Chondrocyte (in vitro differentiated cells): ENCODE data around the gene TMEM130. TPM values are rescaled to one million over a fixed set of nuclear protein-coding genes. Genes with fewer than 3 reads are reported as not detected.
A peak's percentile ranks its signal among the peaks of the same experiment; 100 is the strongest.

Experiments
- DNase-seq: peaks from one replicate; pipeline ENCODE4 v3.0.0; 2021; ENCODE audit warnings: mixed read lengths, low spot score
- H3K27ac Mint-ChIP-seq: one replicate; pipeline ENCODE4 v1.8.0; 2021; ENCODE audit warnings: mild to moderate bottlenecking, moderate library complexity, mixed read lengths; ENCODE audit not compliant: unreplicated experiment
- H3K27me3 Mint-ChIP-seq: 2 replicates; pipeline ENCODE4 v1.8.0; 2021; ENCODE audit warnings: low read depth, mixed read lengths
- H3K36me3 Mint-ChIP-seq: 2 replicates; pipeline ENCODE4 v1.8.0; 2021; ENCODE audit warnings: low read depth, mixed read lengths
- H3K4me1 Mint-ChIP-seq: 2 replicates; pipeline ENCODE4 v1.8.0; 2021; ENCODE audit warnings: low read depth, mild to moderate bottlenecking, mixed read lengths
- H3K4me3 Mint-ChIP-seq: one replicate; pipeline ENCODE4 v1.8.0; 2021; ENCODE audit warnings: mild to moderate bottlenecking, moderate library complexity, mixed read lengths; ENCODE audit not compliant: unreplicated experiment
- H3K9me3 Mint-ChIP-seq: 2 replicates; pipeline ENCODE4 v1.8.0; 2021; ENCODE audit warnings: low read depth, mixed read lengths
- CTCF ChIP-seq: fragments of 200-600 bp; sonication (generic); IDR thresholded peaks from 2 replicates; pipeline ENCODE4 v1.5.0; 2021; ENCODE audit warnings: antibody characterized with exemption, mild to moderate bottlenecking, moderate library complexity
- total RNA-seq: library from RNA; stranded (reverse); gene quantifications from 3 replicates; pipeline ENCODE4 v1.2.1, GENCODE V29; 2021

The TMEM130 gene
- total RNA-seq, 1 donor from 2014 or later = 19.7 TPM

DNA sequence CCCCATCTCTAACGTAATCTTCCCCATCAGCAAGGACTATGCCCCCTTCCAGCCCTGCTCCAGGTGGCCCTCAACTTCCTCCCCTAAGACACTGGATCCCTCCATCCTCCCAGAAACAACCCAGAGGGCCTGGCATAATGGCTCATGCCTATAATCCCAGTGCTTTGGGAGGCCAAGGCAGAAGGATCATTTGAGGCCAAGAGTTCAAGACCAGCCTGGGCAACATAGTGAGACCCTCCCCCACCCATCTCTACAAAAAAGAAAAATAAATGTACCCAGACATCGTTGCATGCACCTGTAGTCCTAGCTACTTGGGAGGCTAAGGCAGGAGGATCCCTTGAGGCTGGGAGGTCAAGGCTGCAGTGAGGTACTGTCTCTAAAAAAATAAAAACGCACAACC is 42.6 kb downstream of the TMEM130 start:
- peaks cover 5% of the 10 kb centered on the region for H3K27me3 Mint-ChIP-seq
- H3K9me3 Mint-ChIP-seq = no peaks in the 10 kb centered on the region
- H3K4me1 Mint-ChIP-seq = peaks cover 9% of the 10 kb centered on the region
- H3K36me3 Mint-ChIP-seq = no peaks in the 10 kb centered on the region
- TF ChIP-seq CTCF = no peak
- DNase-seq = no peak
- H3K4me3 Mint-ChIP-seq = no peak overlapping the region
- no peak overlapping the region for H3K27ac Mint-ChIP-seq

DNA sequence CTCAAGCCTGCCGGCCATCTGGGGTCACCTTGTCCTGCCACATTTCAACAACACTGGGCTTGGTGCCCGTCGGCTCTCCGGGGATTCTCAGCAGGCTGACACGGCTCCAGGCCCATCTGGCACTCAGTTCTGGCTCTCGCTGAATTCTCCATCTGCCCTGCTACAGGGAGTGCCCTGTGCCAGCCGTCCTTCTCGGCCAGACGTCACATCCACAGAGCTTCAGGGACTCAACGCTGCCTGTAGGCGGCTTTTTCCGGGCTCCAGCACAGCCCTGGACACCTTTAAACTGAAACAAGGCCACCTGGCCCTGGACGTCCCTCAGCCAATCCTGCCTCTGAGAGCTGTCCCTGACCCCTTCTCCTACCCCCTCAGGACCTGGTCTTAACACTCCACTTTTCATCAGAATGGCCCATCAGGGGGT is 43.0 kb downstream of the TMEM130 start:
- H3K9me3 Mint-ChIP-seq = no peaks in the 10 kb centered on the region
- no peak overlapping the region for H3K27ac Mint-ChIP-seq
- peaks cover 5% of the 10 kb centered on the region for H3K27me3 Mint-ChIP-seq
- H3K4me1 Mint-ChIP-seq = peaks cover 10% of the 10 kb centered on the region
- H3K4me3 Mint-ChIP-seq = no peak overlapping the region
- no peaks in the 10 kb centered on the region for H3K36me3 Mint-ChIP-seq
- TF ChIP-seq CTCF = peak; percentile 24
- DNase-seq = no peak

DNA sequence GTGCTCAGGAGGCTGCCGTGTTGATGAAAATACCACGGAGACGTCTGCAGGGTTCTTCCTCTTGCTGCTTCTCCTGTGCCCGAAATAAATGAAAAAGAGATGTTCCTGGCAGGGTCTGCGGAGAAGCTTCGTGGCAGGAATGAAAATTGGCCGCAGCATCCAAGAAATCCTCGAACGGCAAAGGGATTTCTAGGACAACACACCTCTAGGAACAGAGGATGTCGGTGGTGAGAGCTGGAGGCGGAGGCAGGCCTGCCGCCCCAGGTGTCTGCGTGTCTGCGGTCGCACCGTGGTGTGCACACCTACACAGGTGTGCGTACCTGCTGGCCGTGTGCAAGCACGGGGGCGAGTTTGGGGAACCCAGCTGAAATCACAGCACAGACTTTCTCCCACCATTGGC is 43.4 kb downstream of the TMEM130 start:
- no peak for TF ChIP-seq CTCF
- no peaks in the 10 kb centered on the region for H3K9me3 Mint-ChIP-seq
- H3K4me3 Mint-ChIP-seq = no peak overlapping the region
- DNase-seq = no peak
- no peak overlapping the region for H3K27ac Mint-ChIP-seq
- no peaks in the 10 kb centered on the region for H3K36me3 Mint-ChIP-seq
- peaks cover 5% of the 10 kb centered on the region for H3K27me3 Mint-ChIP-seq
- H3K4me1 Mint-ChIP-seq = peaks cover 10% of the 10 kb centered on the region

DNA sequence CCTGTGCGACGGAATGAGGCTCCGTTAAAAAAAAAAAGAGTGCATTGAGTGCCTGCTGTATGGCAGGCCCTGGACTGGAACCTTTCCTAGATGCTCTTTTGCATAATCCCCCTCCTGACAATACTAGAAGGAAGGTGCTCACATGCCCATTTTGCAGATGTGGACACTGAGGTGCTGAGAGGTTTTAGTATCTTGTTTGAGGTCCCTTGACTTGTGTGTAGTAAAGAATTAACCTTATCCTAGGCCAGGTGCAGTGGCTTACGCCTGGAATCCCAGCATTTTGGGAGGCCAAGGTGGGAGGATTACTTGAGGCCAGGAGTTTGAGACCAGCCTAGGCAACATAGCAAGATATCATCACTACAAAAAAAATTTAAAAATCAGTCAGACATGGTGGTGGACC is 46.6 kb downstream of the TMEM130 start:
- H3K27me3 Mint-ChIP-seq = no peaks in the 10 kb centered on the region

GRCh38 chr7:98821348-98821747 is 48.5 kb downstream of the TMEM130 start:
- Mint-ChIP-seq H3K27me3 (no peaks in the 10 kb centered on the region), H3K9me3 (no peaks in the 10 kb centered on the region), H3K4me1 (peaks cover 12% of the 10 kb centered on the region), H3K36me3 (no peaks in the 10 kb centered on the region), H3K4me3 (no peak overlapping the region), H3K27ac (no peak overlapping the region)
- no peak for TF ChIP-seq CTCF
- DNase-seq = no peak

More for the DNA sequence above, 46.6 kb downstream of the TMEM130 start:
- Mint-ChIP-seq H3K9me3 (no peaks in the 10 kb centered on the region), H3K4me1 (peaks cover 12% of the 10 kb centered on the region), H3K4me3 (no peak overlapping the region), H3K27ac (no peak overlapping the region), H3K36me3 (no peaks in the 10 kb centered on the region)
- TF ChIP-seq CTCF = no peak
- DNase-seq = no peak
